GM21529 (cell line): ENCODE data around the gene TOR1A.
"Not testable (repeated sequence)": the region's sequence is repeated elsewhere in the genome, so short reads cannot be mapped to it uniquely, and the experiment has no call there.

Experiments
- ATAC-seq: cut with Tn5 transposase; IDR thresholded peaks from one replicate; pipeline ENCODE4 v1.9.1; 2021; ENCODE audit not compliant: unreplicated experiment

The TOR1A gene

GRCh38 chr9:129783516-129784361 is 40.2 kb downstream of the TOR1A start:
- no peak for ATAC-seq

GRCh38 chr9:129781981-129782380 is 42.0 kb downstream of the TOR1A start:
- ATAC-seq, result no peak

- ATAC-seq, result no peak
Measured at GRCh38 chr9:129781131-129781530, 42.8 kb downstream of the TOR1A start.

GRCh38 chr9:129779560-129780190 is 44.3 kb downstream of the TOR1A start:
- ATAC-seq, result no peak

- ATAC-seq, result no peak
Measured at GRCh38 chr9:129778469-129778868, 45.5 kb downstream of the TOR1A start.

GRCh38 chr9:129777769-129778130 is 46.2 kb downstream of the TOR1A start:
- ATAC-seq, result no peak

- no peak for ATAC-seq
Measured at GRCh38 chr9:129776938-129777768, 46.8 kb downstream of the TOR1A start.

GRCh38 chr9:129776566-129776937 is 47.4 kb downstream of the TOR1A start:
- no peak for ATAC-seq

- ATAC-seq, result not testable (repeated sequence)
Measured at GRCh38 chr9:129776096-129776495, 47.8 kb downstream of the TOR1A start.

GRCh38 chr9:129775448-129775798 is 48.5 kb downstream of the TOR1A start:
- ATAC-seq, result no peak

GRCh38 chr9:129774791-129775447 is 49.0 kb downstream of the TOR1A start:
- ATAC-seq, result no peak

GRCh38 chr9:129773262-129774048 is 50.5 kb downstream of the TOR1A start:
- no peak for ATAC-seq

GRCh38 chr9:129770741-129771140 is 53.2 kb downstream of the TOR1A start:
- no peak for ATAC-seq

GRCh38 chr9:129769669-129770068 is 54.3 kb downstream of the TOR1A start:
- no peak for ATAC-seq

- no peak for ATAC-seq
Measured at GRCh38 chr9:129768486-129768885, 55.5 kb downstream of the TOR1A start.

GRCh38 chr9:129765764-129766317 is 58.1 kb downstream of the TOR1A start:
- no peak for ATAC-seq

- ATAC-seq, result no peak
Measured at GRCh38 chr9:129762985-129763926, 60.7 kb downstream of the TOR1A start.
